GM12878 (cell line): ENCODE results near the gene C9orf72. TPM values are rescaled to one million over a fixed set of nuclear protein-coding genes. Genes with fewer than 3 reads are reported as not detected.

ENCODE experiments used
- ATAC-seq: fragments of 200-7000 bp; cut with Tn5 transposase; 3 replicates; pipeline ENCODE4 v1.9.1; 2020; ENCODE audit warnings: mild to moderate bottlenecking, moderate library complexity
- BruUV-seq: library from RNA; stranded (reverse); fragments of 400-500 nt; replicated peaks from 2 replicates; lab custom pipeline; 2021; lab: Mats Ljungman, UMichigan
- CTCF ChIA-PET: fragments of 300-600 bp; sonication (Branson Sonifier 250); formaldehyde crosslinking; extraction: SDS; loops from one replicate; lab custom pipeline; 2021; ENCODE audit warnings: inconsistent platforms; lab: Yijun Ruan, JAX
- POLR2A ChIA-PET: fragments of 350-600 bp; formaldehyde crosslinking; extraction: SDS; loops from one replicate; lab custom pipeline; 2021; ENCODE audit warnings: inconsistent platforms; lab: Charles Lee
- RAD21 ChIA-PET: fragments of 300-600 bp; sonication (Branson Sonifier 250); formaldehyde crosslinking; loops from one replicate; lab custom pipeline; 2023; ENCODE audit warnings: antibody characterized with exemption; ENCODE audit not compliant: unreplicated experiment; lab: Charles Lee
- SMC1A ChIA-PET: fragments of 300-600 bp; sonication (Branson Sonifier 250); formaldehyde crosslinking; loops from one replicate; lab custom pipeline; 2023; ENCODE audit not compliant: unreplicated experiment, uncharacterized antibody; lab: Charles Lee
- DNase-seq: peaks from one replicate; pipeline ENCODE4 v3.0.0-alpha.2; 2011; ENCODE audit warnings: low read depth, low spot score
- FAIRE-seq: peaks from 3 replicates; lab custom pipeline; 2011; peaks lifted over from hg19 to GRCh38; lab: Jason Lieb, UNC
- H2AFZ ChIP-seq: 2 replicates; pipeline ENCODE4 v1.6.0; 2011; ENCODE audit warnings: low read depth, low read length, control low read depth; ENCODE audit not compliant: control insufficient read depth
- H3K27ac ChIP-seq: 2 replicates; pipeline ENCODE4 v1.5.1; 2011; ENCODE audit warnings: control low read depth; ENCODE audit not compliant: control insufficient read depth, insufficient read depth
- H3K27me3 ChIP-seq, 2 experiments: replicated peaks in 1 of 2; 2 replicates each; pipeline versions ENCODE4 v1.6.0 to v1.6.1; 2011; ENCODE audit warnings: low read length in 1 of 2; ENCODE audit not compliant: control insufficient read depth in 2 of 2, insufficient read depth in 2 of 2
- H3K36me3 ChIP-seq, 2 experiments: 2 replicates each; pipeline ENCODE4 v1.5.1; 2011; ENCODE audit warnings: low read length in 1 of 2; ENCODE audit not compliant: control insufficient read depth in 2 of 2, insufficient read depth in 2 of 2
- H3K4me1 ChIP-seq: 2 replicates; pipeline ENCODE4 v1.6.1; 2011; ENCODE audit warnings: mild to moderate bottlenecking, low read length, moderate library complexity, mixed read lengths; ENCODE audit not compliant: control insufficient read depth, insufficient read depth
- H3K4me2 ChIP-seq: 2 replicates; pipeline ENCODE4 v1.6.0; 2011; ENCODE audit warnings: control low read depth; ENCODE audit not compliant: control insufficient read depth, insufficient read depth
- H3K4me3 ChIP-seq: fragments of 200-600 bp; sonication (generic); 2 replicates; pipeline ENCODE4 v1.5.1; 2016
- H3K79me2 ChIP-seq: 2 replicates; pipeline ENCODE4 v1.6.0; 2011; ENCODE audit warnings: low read length; ENCODE audit not compliant: control insufficient read depth, insufficient read depth
- H3K9ac ChIP-seq: 2 replicates; pipeline ENCODE4 v1.8.0; 2011; ENCODE audit warnings: low read length, control low read depth, mixed read lengths; ENCODE audit not compliant: control insufficient read depth, insufficient read depth
- H3K9me3 ChIP-seq: replicated peaks from 3 replicates; pipeline ENCODE4 v1.5.1; 2011; ENCODE audit warnings: mild to moderate bottlenecking, low read length; ENCODE audit not compliant: control insufficient read depth, insufficient read depth
- H4K20me1 ChIP-seq: 2 replicates; pipeline ENCODE4 v1.6.0; 2011; ENCODE audit not compliant: control insufficient read depth, insufficient read depth
- CEBPB ChIP-seq, 2 experiments: fragments of 150-350 bp in 1 of 2; IDR thresholded peaks; 2 replicates each; pipeline ENCODE4 v1.6.1; 2012 to 2014; ENCODE audit warnings: low read depth in 2 of 2, low read length in 2 of 2, borderline replicate concordance in 1 of 2, inconsistent platforms in 1 of 2
- ZBTB11 ChIP-seq: fragments of 450-650 bp; formaldehyde crosslinking; IDR thresholded peaks from 2 replicates; pipeline ENCODE4 v1.5.0; 2022; ENCODE audit warnings: mild to moderate bottlenecking, missing genetic modification characterization
- WGBS: methylation state at CpG from one replicate; pipeline ENCODE4 v1.1.6; 2016; ENCODE audit warnings: low lambda C conversion rate; ENCODE audit not compliant: insufficient replicate concordance, insufficient coverage; ENCODE audit errors: missing lambda C conversion rate; 5-methylcytosine and 5-hydroxymethylcytosine counted together
- in situ Hi-C: fragments of 300-500 bp; cut with MboI; formaldehyde crosslinking; loops from 9 replicates; pipeline ENCODE4 v1.14.3; 2018; ENCODE audit warnings: mixed read lengths
- intact Hi-C: fragments of 100-400 bp; cut with micrococcal nuclease; formaldehyde crosslinking; loops from one replicate; pipeline ENCODE4 v1.14.2; 2022; ENCODE audit not compliant: unreplicated experiment
- polyA plus RNA-seq, 11 experiments: library from polyadenylated mRNA; depleted of rRNA in 4 of 11; unstranded in 6 of 11; stranded (reverse) in 5 of 11; fragments of >200 nt; fragmentation: Nextera tagmentation in 4 of 11; fragmentation: Illumina TruSeq in 1 of 11; extraction: Ambion mirVana in 4 of 11; extraction: Trizol in 1 of 11; gene quantifications; 1 replicate in 1 of 11; 2 replicates in 10 of 11; pipeline versions ENCODE4 v1.2.1 to v1.2.3, GENCODE V29; 2011 to 2016; ENCODE audit warnings: inconsistent platforms in 2 of 11, missing spikeins in 2 of 11, low read depth in 1 of 11
- total RNA-seq, 4 experiments: library from RNA; depleted of rRNA in 3 of 4; stranded (reverse); fragments of >200 nt in 3 of 4; fragmentation: Illumina TruSeq in 1 of 4; extraction: Trizol in 1 of 4; gene quantifications; 2 replicates each; pipeline versions ENCODE4 v1.2.1 to v1.2.3, GENCODE V29; 2013 to 2021

C9orf72 gene
- total and polyA plus RNA-seq, 10 of the 15 experiments (the other 5 are each of a cell fraction or from before 2014, with no cell fraction given): 4.8 to 9.0 (median 6.4) TPM

GRCh38 chr9:27599102-27599869 lies 26.0 kb upstream of the C9orf72 start:
- Histone ChIP-seq H3K36me3 (no peaks in the 10 kb centered on the region), H3K27ac (no peak overlapping the region), H3K9ac (no peak overlapping the region), H2AFZ (no peak overlapping the region), H3K4me2 (no peak overlapping the region), H3K9me3 (no peaks in the 10 kb centered on the region), H3K27me3 (no peaks in the 10 kb centered on the region), H3K79me2 (no peaks in the 10 kb centered on the region), H4K20me1 (no peaks in the 10 kb centered on the region), H3K4me3 (no peak overlapping the region), H3K4me1 (no peaks in the 10 kb centered on the region)
- no peak for TF ChIP-seq ZBTB11
- no peak for TF ChIP-seq CEBPB (IDR thresholded peaks at IDR 0.05; ENCODE audit: borderline replicate concordance in 1 of 2, low read depth in 2 of 2, low read length in 2 of 2)
- CTCF ChIA-PET: interaction anchor here (1.0 to 1.5 kb wide), 2 partner anchors 9 to 266 kb away, joined by 3 to 5 read pairs; no protein-coding TSS in a partner anchor
- RAD21 ChIA-PET: interaction anchor here (1.3 kb wide), 1 partner anchor 13 kb away, joined by 3 read pairs; no protein-coding TSS in a partner anchor
- no TSS peak for BruUV-seq
- WGBS: 45% methylated on average over 6 of the region's 6 CpGs
- in situ Hi-C loops (no loop called here), intact Hi-C loops (no loop called here)
- no peak for FAIRE-seq
- SMC1A ChIA-PET: interaction anchor here (0.5 to 1.2 kb wide), 4 partner anchors 9 to 323 kb away, joined by 3 to 5 read pairs (median 3); no protein-coding TSS in a partner anchor
- ATAC-seq: no peak
- POLR2A ChIA-PET: interaction anchor here (0.7 kb wide), 1 partner anchor 9 kb away, joined by 9 read pairs; no protein-coding TSS in a partner anchor
- DNase-seq: no peak
